CD4-positive, alpha-beta T cell (primary cell): ENCODE measurements around the gene MPPED2. TPM values are rescaled to one million over a fixed set of nuclear protein-coding genes. Genes with fewer than 3 reads are reported as not detected.

Experiments
- ATAC-seq: fragments of 200-7000 bp; cut with Tn5 transposase; one replicate; pipeline ENCODE4 v1.10.0; 2022; ENCODE audit warnings: mild to moderate bottlenecking; ENCODE audit not compliant: poor library complexity
- CTCF ChIA-PET: fragments of 350-600 bp; sonication (Branson Sonifier 250); formaldehyde crosslinking; loops from one replicate; lab custom pipeline; 2021; ENCODE audit warnings: antibody characterized with exemption, inconsistent platforms; lab: Charles Lee
- POLR2A ChIA-PET: fragments of 350-600 bp; sonication (Branson Sonifier 250); formaldehyde crosslinking; loops from one replicate; lab custom pipeline; 2021; ENCODE audit warnings: antibody characterized with exemption, inconsistent platforms; lab: Charles Lee
- DNase-seq, 14 experiments: peaks; one replicate each; pipeline ENCODE4 v3.0.0-alpha.2; 2013 to 2020; ENCODE audit warnings: mixed read lengths in 2 of 14
- H3K27ac ChIP-seq, 2 donors: one replicate each; pipeline versions ENCODE4 v1.5.1 to v1.7.0; 2013; ENCODE audit warnings: low read length in 2 of 2, low read depth in 1 of 2, mild to moderate bottlenecking in 1 of 2
- H3K27me3 ChIP-seq, 2 experiments: 1 replicate in 1 of 2; 2 replicates in 1 of 2; pipeline versions ENCODE4 v1.6.1 to v1.7.0; 2013; ENCODE audit warnings: low read length in 2 of 2, control low read depth in 1 of 2, mild to moderate bottlenecking in 1 of 2, moderate library complexity in 1 of 2; ENCODE audit not compliant: insufficient read depth in 2 of 2, control insufficient read depth in 1 of 2
- H3K36me3 ChIP-seq: one replicate; pipeline ENCODE4 v1.6.1; 2013; ENCODE audit warnings: low read length, control low read depth; ENCODE audit not compliant: insufficient read depth
- H3K4me1 ChIP-seq: one replicate; pipeline ENCODE4 v1.6.1; 2013; ENCODE audit warnings: low read length, control low read depth; ENCODE audit not compliant: insufficient read depth
- H3K4me3 ChIP-seq: one replicate; pipeline ENCODE4 v1.5.1; 2013; ENCODE audit warnings: mild to moderate bottlenecking, low read length, moderate library complexity
- H3K9me3 ChIP-seq, 2 experiments: 1 replicate in 1 of 2; 2 replicates in 1 of 2; pipeline versions ENCODE4 v1.6.1 to v1.7.0; 2013; ENCODE audit warnings: low read length in 2 of 2, mild to moderate bottlenecking in 2 of 2, control low read depth in 1 of 2, moderate library complexity in 1 of 2; ENCODE audit not compliant: control insufficient read depth in 1 of 2, insufficient read depth in 1 of 2
- H3K27ac Mint-ChIP-seq: one replicate; pipeline ENCODE4 v1.8.0; 2020; ENCODE audit warnings: mixed read lengths
- H3K27me3 Mint-ChIP-seq: one replicate; pipeline ENCODE4 v1.8.0; 2021; ENCODE audit warnings: mixed read lengths
- H3K36me3 Mint-ChIP-seq: one replicate; pipeline ENCODE4 v1.8.0; 2021; ENCODE audit warnings: low read depth, mixed read lengths
- H3K4me1 Mint-ChIP-seq: one replicate; pipeline ENCODE4 v1.8.0; 2021; ENCODE audit warnings: low read depth, mixed read lengths
- H3K4me3 Mint-ChIP-seq: one replicate; pipeline ENCODE4 v1.8.0; 2020; ENCODE audit warnings: mild to moderate bottlenecking, mixed read lengths
- H3K9me3 Mint-ChIP-seq: one replicate; pipeline ENCODE4 v1.8.0; 2020; ENCODE audit warnings: mixed read lengths
- CTCF ChIP-seq: fragments of 200-600 bp; IDR thresholded peaks from one replicate; pipeline ENCODE4 v1.8.0; 2022; ENCODE audit warnings: antibody characterized with exemption, mild to moderate bottlenecking
- intact Hi-C, 2 experiments: fragments of 100-400 bp; cut with DNase I in 1 of 2; cut with micrococcal nuclease in 1 of 2; formaldehyde crosslinking; loops; one replicate each; pipeline versions ENCODE4 v1.15.1 to v1.9.0; 2023 to 2025; cut with DNase I, micrococcal nuclease
- total RNA-seq, 174 experiments: library from RNA in 2 of 174; stranded (reverse) in 2 of 174; gene quantifications; one replicate each; pipeline ENCODE4 v1.2.3 and lab custom pipeline; 2021 to 2026

The MPPED2 gene
- total RNA-seq, 2 experiments from 2014 or later, result 0.96 to 1.7 TPM

GRCh38 chr11:30596832-30597231 lies 10.7 kb upstream of the MPPED2 start:
- ATAC-seq (no peak), DNase-seq (no peak)
- TF ChIP-seq CTCF, result no peak
- no peaks in the 10 kb centered on the region for H3K36me3 ChIP-seq
- ChIA-PET POLR2A (no interaction called here), CTCF (no interaction called here)
- H3K4me3 ChIP-seq, result no peak overlapping the region
- Mint-ChIP-seq H3K27ac (no peak overlapping the region), H3K4me1 (no peaks in the 10 kb centered on the region), H3K4me3 (no peak overlapping the region), H3K36me3 (no peaks in the 10 kb centered on the region), H3K27me3 (no peaks in the 10 kb centered on the region), H3K9me3 (peaks cover 4% of the 10 kb centered on the region)
- H3K4me1 ChIP-seq, result no peaks in the 10 kb centered on the region
- intact Hi-C loops, result no loop called here
- H3K9me3 ChIP-seq, result no peaks in the 10 kb centered on the region
- no peaks in the 10 kb centered on the region for H3K27me3 ChIP-seq
- no peak overlapping the region for H3K27ac ChIP-seq

GRCh38 chr11:30595934-30596333 lies 9.8 kb upstream of the MPPED2 start:
- DNase-seq (no peak), ATAC-seq (no peak)
- Mint-ChIP-seq H3K27ac (no peak overlapping the region), H3K4me3 (no peak overlapping the region), H3K9me3 (peaks cover 2% of the 10 kb centered on the region), H3K36me3 (no peaks in the 10 kb centered on the region), H3K4me1 (no peaks in the 10 kb centered on the region), H3K27me3 (no peaks in the 10 kb centered on the region)
- Histone ChIP-seq H3K36me3 (no peaks in the 10 kb centered on the region), H3K27me3 (no peaks in the 10 kb centered on the region), H3K9me3 (no peaks in the 10 kb centered on the region), H3K27ac (no peak overlapping the region), H3K4me1 (no peaks in the 10 kb centered on the region), H3K4me3 (no peak overlapping the region)
- ChIA-PET POLR2A (no interaction called here), CTCF (no interaction called here)
- no peak for TF ChIP-seq CTCF
- intact Hi-C loops, result no loop called here

- Histone ChIP-seq H3K4me3 (no peak overlapping the region), H3K4me1 (no peaks in the 10 kb centered on the region), H3K27me3 (no peaks in the 10 kb centered on the region), H3K36me3 (no peaks in the 10 kb centered on the region), H3K27ac (no peak overlapping the region), H3K9me3 (no peaks in the 10 kb centered on the region)
- Mint-ChIP-seq H3K4me1 (no peaks in the 10 kb centered on the region), H3K4me3 (no peak overlapping the region), H3K27me3 (no peaks in the 10 kb centered on the region), H3K9me3 (no peaks in the 10 kb centered on the region), H3K36me3 (no peaks in the 10 kb centered on the region), H3K27ac (no peak overlapping the region)
- POLR2A ChIA-PET, result no interaction called here
- DNase-seq (no peak), ATAC-seq (no peak)
- TF ChIP-seq CTCF, result no peak
- intact Hi-C loops, result no loop called here
- CTCF ChIA-PET, result no interaction called here
Observed at GRCh38 chr11:30594646-30595411, 8.7 kb upstream of the MPPED2 start.
